RPMI7951 (cell line): ENCODE measurements around the gene NCOA3. TPM values are rescaled to one million over a fixed set of nuclear protein-coding genes. Genes with fewer than 3 reads are reported as not detected.
A peak's percentile ranks its signal among the peaks of the same experiment; 100 is the strongest.

Experiments used
- DNase-seq: peaks from one replicate; pipeline ENCODE4 v3.0.0-alpha.2; 2012; ENCODE audit warnings: low read depth
- total RNA-seq: library from RNA; depleted of rRNA; stranded (reverse); fragments of >200 nt; shearing (Covaris generic); gene quantifications from 2 replicates; pipeline ENCODE4 v1.2.3, GENCODE V29; 2014

Gene NCOA3
- total RNA-seq, 1 experiment from 2014 or later: 47.9 TPM

DNA sequence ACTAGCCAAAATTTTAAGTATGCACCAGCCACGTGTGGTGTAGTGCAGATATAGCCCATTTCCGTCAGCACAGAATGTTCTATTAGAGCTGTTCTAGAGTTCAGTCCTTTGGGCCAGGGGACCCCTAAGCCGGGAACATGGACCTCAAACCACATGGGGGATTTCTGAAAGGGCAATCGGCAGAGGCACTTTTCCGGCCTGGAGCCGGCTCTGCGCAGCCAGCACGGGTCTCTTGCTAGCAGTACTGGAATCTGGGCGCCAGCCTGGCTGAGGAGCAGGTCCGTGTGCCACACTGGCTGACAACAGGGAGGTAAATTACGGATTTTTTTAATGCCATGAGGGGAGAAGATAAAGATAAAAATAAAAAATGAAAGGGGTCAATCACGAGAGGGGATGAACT, 163.1 kb downstream of the NCOA3 start:
- DNase-seq: no peak

DNA sequence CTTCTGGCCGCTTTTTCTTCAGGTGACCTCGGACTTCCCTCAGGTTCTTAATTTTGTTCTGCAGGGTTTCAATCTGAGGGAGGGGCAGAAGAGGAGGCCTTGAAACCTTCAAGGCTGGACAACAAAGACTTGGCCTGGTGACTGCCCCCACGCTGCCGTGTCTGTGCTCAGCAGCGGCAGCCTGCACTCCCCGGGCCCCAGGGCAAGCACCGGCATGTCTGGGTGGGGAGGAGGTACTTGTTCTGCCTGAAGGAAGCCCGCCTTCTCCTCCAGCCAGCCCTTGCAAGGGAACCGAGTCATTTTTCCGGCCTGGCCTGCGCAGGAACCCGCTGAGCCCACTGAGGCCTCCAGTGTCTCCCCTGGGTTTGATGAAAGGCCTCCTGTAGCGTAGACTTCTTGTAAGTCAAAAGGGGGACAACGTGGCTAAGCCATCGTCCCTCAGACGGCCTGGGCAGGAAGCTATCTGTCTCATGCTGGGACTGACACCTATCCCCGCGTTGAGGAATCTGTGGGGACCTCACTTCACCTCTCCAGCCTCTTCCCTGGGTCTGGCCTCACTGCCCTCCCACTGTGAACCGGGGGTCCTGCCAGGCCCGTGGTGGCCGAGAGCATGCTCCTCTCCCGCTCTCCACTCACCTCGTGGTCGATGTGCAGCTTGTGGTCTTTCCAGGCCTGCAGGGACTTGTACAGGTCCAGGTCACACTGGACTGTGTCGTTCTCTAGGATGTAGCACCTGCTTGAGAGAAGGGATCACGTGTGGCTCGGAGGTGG, 163.7 kb downstream of the NCOA3 start:
- DNase-seq: no peak

DNA sequence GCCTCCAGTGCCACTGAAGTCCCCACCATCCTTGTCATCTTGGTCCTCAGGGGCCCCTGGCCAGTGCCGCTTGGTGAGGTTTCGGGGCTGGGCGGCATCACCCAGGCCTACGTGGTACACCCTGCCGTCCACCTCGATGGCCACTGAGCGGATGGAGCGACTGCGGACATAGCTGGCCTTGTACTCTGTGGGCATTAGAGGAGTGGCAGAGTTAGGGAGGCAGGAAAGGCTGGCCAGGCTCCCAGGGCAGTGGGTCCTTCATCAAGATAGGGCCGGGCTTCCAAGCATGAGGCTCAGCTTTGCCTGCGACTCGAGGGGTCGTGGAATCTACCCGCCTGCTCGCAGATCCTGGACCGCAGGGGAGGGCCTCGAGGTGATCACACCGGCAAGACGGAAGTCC, 164.6 kb downstream of the NCOA3 start:
- no peak for DNase-seq

- no peak for DNase-seq
Measured at GRCh38 chr20:47667086-47667485, 165.4 kb downstream of the NCOA3 start.

GRCh38 chr20:47667531-47668312, 166.0 kb downstream of the NCOA3 start:
- DNase-seq: peak; percentile 17

DNA sequence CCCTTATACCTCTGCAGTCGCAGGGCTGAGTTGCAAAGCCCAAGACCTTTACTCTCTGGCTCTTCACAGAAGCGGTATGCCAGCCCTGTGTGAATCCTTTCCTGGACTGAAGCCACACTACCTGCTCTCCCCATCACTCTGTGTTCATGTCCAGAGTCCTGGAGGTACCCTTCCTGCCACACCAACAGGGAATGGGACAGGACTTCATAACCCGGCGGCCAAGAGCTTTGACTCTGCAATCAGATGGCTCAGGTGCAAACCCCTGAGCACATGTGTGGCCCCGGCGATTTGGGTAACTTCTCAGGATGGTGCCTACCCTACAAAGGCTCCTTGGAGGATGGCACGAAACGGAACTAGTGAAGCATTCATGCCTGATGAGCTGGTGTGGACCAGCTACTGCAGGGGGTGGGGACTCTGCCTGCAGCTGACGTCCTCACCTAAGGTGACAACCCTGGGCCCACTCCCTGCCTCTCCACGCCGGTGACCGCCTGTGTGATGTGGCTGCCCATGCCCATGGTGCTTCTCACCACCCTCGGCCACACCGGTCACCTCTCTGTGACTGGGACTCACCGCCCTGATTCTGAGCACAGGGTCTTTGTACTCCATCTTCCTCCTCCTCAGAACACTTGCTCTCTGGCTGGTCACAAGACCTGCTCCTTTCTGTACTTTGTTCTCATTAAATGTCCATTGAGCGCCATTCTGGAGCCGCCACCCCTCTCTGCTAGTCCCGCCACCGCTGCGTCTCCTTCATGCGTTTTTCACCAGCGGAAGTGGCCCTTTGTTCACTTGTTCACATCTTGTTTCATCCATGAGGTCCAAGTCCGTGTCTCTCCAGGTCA, 166.8 kb downstream of the NCOA3 start:
- no peak for DNase-seq

- no peak for DNase-seq
Measured at GRCh38 chr20:47669152-47669425, 167.4 kb downstream of the NCOA3 start.

GRCh38 chr20:47669489-47669888, 167.8 kb downstream of the NCOA3 start:
- DNase-seq: no peak

DNA sequence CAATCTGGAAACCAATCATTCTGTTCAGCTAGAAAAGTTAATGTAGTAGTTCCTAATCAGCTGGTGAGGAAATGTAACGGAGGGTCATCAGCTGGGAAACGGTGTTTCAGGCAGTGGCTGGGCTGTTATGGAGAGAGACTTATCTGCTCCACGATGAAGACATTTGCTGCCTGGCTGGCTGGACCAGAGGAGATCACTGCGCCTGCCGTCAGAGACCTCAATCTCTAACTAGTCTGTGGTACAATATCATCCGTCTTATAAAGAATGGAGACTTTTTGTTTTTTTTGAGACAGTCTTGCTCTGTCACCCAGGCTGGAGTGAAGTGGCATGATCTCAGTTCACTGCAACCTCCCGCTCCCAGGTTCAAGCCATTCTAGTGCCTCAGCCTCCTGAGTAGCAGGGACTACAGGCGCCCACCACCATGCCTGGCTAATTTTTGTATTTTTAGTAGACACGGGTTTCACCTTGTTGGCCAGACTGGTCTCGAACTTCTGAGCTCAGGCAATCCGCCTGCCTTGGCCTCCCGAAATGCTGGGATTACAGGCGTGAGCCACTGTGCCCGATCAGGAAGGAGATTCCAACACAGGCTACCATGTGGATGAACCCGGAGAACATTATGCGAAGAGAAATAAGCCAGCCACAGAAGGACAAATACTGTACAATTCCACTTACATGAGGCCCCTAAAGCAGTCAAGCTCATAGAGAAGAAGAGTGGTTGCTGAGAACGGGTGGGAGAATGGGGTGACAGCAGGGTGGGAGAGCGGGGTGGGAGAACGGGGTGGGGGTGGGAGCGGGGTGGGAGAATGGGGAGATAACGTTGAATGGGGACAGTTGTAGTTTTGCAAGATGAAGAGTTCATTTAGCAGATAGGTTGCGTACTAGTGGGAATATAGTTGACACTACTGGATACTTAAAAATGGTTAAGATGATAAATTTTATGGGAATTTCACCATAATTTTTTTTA, 168.5 kb downstream of the NCOA3 start:
- DNase-seq: no peak

- no peak for DNase-seq
Measured at GRCh38 chr20:47670913-47671312, 169.2 kb downstream of the NCOA3 start.

GRCh38 chr20:47672166-47672565, 170.5 kb downstream of the NCOA3 start:
- no peak for DNase-seq

DNA sequence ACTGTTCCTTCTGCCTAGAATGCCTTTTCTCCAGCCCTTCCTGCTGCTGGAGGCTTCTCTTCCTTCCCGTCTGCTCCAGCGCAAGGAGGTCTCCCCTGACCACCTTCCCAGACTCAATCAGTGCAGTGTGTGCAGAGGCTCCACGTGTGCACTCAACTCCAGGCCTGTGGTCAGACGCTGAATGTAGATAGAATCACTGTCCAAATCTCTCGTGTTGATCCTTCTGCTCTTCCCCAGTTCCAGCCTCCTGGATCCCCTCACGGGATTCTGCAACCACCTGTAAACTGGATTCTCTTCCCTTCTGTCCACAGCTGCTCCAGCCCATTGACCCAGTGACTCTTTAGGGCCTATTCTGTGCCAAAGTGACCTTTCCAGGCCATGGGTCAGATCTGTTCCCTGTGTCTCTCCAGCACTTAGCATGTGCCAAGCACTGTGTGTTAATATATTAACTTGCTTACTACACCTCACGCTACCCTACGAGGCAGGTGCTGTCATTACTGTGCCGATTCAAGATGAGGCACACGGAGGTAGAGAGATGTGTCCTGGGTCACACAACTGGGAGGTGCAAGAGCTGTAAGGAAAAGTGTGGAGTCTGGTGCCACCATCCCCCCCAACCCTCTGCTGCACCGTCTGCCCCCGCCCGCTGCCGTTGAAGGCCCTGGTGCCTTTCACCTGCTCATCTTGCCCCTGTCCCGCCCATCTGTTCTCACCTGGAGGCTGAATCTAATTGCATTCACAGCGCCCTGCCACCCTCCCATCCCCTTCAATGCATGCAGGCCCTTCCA, 171.4 kb downstream of the NCOA3 start:
- no peak for DNase-seq

DNA sequence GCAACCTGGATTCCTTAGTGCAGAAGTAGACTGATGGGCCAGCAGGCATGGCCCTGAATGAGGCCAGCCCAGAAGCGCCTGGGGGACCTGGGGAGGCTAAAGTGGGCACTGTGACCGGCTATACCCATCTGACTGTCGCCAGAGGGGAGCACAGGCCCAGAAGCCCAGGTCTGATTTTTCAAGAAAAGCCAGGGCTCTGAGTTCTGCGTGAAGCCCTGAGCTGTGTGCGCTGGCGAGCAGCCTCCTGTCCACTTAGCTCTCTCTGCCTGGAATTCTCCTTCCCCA, 171.9 kb downstream of the NCOA3 start:
- DNase-seq: no peak

DNA sequence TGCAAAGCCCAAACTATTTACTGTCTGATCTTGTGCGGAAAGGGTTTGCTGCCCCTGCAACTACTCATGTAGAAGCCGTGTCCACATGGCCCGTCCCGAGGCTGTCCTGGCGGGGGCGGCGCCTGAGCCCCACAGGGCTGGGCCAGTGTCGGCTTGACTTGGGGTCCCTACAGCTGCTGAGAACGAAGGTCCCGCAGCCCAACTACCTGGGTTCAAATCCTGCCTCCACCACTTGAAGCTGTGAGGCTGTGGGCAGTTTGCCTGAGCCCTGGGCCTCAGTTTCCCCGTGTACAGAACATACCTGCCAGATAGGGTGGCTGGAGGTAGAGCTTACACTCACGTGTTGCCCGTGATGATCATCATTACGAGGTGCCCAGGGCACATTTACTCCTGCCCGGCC, 172.5 kb downstream of the NCOA3 start:
- no peak for DNase-seq

- DNase-seq: no peak
Measured at GRCh38 chr20:47674686-47675085, 173.0 kb downstream of the NCOA3 start.

DNA sequence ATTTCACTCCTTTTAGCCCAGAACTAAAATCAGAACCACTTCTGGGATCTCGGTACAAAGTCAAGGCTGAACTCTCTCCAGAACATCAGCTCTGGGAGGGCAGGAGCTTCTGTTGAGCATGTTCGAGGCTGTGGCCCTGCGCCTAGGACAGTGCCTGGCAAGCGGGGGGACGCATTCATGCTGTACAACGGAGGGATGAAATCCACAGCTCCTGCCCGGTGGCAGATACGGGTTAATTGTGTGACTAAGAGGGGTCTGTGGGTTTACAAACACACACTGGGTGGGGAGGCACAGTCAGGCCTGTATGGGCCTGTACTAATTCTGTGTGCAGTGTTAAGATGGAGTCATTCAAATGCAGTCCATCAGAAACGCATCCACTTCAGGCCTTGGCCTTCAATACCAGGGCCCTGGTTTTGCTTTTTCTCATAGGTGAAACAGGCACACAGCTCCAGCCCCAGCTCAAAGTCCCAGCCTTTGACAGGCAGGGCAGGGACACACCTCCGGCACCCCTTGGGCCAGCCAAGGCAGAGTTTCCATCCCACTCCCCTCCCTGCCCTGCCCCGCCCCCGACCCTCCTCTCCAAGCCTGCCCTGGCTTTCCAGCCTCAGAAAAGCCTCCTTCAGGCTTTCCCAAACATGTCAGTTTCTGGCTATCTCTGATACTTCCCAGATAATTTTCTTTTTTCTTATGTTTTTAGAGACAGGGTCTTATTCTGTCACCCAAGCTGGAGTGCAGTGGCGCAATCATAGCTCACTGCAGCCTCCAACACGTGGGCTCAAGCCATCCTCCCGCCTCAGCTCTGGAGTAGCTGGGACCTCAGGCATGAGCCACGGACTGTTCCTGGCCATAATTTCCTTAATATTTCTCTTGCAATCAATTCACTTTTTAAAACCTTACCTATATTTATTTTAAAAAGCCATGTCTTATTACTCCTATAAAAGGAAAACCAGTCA, 173.8 kb downstream of the NCOA3 start:
- DNase-seq: no peak

GRCh38 chr20:47676219-47676721, 174.6 kb downstream of the NCOA3 start:
- DNase-seq: no peak

- DNase-seq: no peak
Measured at GRCh38 chr20:47676912-47677634, 175.4 kb downstream of the NCOA3 start.
